Measurements from ENCODE around the gene CREB5.

CREB5 gene

GRCh38 chr7:28554802-28555471 lies 142.6 kb downstream of the CREB5 start:
- DNase-seq, result no peak

DNA sequence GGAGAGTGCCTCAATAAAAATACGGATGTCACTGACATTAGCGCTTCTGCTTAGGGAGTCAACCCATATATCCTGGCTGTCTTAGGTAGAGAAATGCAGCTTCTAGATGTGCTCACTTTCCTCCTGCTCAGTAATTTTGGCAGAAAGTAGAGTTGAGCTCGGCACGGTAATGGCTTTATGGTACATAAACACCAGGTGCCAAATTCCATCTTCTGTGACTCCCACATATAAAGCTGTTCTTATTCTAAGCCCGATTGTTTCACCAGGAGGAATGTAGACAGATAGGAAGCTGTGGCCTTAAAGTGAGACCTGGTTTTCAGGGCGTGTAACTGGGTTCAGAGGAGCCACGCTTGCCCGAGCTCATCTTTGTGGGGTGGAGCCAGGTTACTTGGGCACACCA lies 143.7 kb downstream of the CREB5 start:
- DNase-seq, result no peak

DNA sequence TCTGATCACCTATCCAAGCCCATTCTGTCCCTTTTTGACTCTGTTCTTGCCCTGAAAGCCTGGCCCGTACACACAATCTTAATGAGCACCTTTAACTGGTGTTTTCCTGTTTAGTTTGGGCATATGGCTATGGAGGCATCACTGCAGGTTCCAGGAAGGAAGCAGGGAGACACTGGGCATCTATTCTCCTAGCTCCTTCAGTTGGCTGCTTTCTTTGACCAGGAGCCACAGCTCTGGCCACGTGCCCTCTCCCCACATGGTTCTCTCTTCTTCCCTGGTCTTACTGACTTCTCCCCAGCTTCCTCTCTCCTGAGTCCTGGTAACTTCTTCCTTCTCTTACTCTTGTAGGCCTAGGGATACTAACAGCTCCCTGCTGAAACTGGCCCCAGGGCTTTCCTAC lies 144.4 kb downstream of the CREB5 start:
- DNase-seq, result no peak

GRCh38 chr7:28558236-28558635 lies 145.9 kb downstream of the CREB5 start:
- DNase-seq, result no peak

GRCh38 chr7:28560767-28561166 lies 148.4 kb downstream of the CREB5 start:
- DNase-seq, result no peak

DNA sequence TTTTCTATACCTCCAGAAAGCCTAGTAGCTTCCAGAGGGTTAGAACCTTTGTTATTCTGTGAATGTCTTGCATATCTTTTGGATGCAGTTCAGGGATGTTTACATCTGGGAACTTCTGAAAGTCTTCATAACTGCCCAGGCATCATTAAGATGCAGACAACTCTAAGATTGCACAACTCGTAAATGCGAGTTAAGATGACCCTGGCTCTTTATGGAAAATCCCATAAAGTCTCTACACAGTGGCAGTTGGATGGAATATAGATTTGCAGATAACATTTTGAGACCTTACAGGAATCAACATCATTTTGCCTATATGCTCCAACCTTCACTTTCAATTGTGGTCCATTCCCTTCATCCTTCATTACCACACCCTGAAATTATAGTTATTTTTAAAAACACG lies 151.7 kb downstream of the CREB5 start:
- DNase-seq, result no peak

GRCh38 chr7:28564755-28565374 lies 152.5 kb downstream of the CREB5 start:
- no peak for DNase-seq

DNA sequence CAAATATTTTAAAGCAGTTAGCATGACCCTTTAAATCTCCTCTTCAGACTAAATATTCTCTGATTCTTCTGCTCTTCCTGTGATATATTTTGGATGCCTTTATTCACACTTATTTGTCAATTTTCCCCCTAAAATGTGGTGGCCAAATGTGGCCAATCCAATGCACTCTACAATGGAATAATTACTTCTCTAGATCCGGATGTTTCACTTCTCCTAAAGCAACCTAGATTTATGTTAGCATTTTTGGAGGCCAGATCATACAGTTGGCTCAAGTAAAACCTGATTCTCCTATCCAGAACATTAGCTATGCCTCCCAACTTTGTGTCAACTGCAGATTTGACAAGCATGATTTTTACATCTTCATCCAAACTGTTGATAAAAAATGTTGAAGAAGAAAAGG lies 153.7 kb downstream of the CREB5 start:
- no peak for DNase-seq

- no peak for DNase-seq
Measured at GRCh38 chr7:28570113-28570969, 158.0 kb downstream of the CREB5 start.

- DNase-seq, result no peak
Measured at GRCh38 chr7:28570970-28571288, 158.6 kb downstream of the CREB5 start.

DNA sequence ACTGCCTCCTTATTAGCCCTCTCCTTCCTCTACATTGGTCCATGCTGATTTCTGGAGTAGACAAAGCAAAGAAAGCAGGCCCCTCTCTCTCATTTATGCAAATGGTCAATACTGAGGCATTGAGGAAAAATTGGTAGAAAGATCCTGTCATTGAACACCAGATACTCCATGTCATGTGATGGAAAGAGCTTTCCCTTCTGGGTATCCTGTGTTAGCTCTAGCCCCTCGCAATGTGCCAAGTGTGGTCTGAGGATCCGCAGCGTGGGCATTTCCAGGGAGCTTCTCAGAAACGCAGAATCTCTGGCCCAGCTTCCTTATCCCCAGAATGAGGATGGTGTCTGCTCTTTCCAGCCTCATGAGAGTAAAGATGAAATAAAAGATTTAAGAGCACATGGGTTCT lies 159.1 kb downstream of the CREB5 start:
- no peak for DNase-seq

DNA sequence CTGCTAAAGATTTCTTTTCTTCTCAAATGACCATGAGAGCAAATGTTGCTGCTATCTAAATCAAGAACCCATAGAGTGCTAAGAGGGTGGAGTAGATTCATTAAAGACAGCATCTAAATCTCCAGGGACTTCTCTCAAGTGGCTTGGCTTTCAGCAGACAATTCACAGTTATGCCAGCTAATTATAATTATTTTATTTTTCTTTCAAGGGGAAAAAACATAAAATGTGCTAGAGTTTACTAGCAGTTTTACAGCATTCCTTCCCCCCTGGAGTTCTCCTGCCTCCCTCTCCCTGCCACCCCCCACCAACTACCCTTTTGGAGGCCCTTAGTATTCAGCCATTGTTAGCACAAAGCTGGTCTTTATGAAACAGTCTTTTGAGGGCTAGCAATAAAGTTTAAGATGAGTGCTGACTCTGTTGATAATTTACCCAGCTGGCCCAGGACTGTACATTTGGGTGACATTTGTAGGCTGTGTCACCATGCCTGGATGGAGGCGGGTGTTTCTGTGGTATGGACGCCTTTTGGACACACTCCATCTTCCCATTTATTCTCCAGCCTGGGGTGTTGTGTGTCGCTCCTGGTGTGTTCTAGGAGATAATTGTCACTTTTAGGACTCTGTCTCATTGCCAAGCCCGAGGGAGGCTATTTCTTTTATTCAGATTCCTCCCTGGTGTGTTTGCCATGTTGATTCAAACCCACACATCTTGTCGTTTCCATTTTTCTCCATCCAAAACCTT lies 160.2 kb downstream of the CREB5 start:
- DNase-seq, result no peak

DNA sequence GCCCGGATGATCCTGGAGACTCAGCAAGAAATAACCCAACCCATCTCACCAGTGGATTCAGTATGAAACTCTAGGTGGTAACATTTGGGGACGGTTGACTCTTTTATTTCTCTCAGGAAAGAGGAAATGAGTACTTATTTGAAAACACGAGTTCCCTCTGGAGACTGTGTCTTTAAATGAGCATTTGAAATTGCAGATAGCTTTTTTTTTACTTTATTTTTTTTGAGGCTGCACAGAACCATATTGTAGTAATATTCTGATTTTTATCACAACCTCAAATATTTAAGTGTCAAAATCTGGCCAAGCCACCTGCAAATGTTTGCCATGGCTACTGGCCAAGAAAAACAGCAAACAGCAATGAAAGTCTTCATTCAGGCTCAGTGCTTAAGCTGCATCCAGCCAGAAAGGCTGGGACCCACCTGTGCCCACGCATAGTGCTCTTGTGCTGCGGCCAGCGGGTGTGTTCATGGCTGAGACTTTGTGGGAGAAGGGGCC lies 160.8 kb downstream of the CREB5 start:
- DNase-seq, result no peak

GRCh38 chr7:28573651-28574301 lies 161.5 kb downstream of the CREB5 start:
- no peak for DNase-seq

DNA sequence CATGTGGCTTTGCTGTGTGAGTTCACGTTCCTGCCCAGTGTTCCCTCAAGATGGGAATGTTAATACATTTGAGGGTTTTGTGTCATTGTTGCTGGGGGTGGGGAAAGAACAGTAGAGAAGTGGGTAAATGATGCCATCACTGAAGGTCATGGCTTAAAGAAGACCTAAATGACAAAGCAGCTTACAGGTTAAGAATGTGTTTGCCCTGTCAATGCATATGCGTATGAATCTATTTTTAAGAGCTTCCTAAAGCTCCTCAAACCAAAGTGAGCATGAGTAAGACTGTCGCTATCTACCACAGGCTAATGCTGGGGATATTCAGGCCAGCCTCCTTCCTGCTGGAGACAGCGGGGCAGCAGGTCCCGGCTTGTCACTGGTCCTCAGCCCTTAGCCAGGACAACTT lies 162.9 kb downstream of the CREB5 start:
- no peak for DNase-seq

- DNase-seq, result no peak
Measured at GRCh38 chr7:28576656-28577055, 164.3 kb downstream of the CREB5 start.

- DNase-seq, result no peak
Measured at GRCh38 chr7:28579571-28579970, 167.3 kb downstream of the CREB5 start.

DNA sequence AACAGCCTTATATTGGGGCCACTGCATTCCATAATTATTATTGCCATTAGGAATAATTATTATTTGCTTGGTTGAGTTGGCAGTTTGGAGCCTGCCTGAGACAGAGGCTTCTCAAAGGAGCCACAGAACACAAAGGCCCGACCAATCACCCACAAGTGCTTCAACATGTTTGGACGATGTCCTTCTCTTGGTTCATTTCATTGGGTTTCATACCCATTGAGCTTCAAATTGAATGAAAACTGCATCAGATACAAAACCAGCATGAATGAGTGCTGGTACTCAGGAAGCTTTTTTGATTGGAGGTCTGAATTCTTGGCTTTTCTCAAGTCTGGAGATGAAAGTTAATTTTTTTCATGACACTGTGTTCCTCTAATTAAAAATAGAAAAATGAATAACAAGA lies 168.3 kb downstream of the CREB5 start:
- DNase-seq, result no peak

GRCh38 chr7:28581351-28581750 lies 169.0 kb downstream of the CREB5 start:
- DNase-seq, result no peak

- DNase-seq, result no peak
Measured at GRCh38 chr7:28582226-28582625, 169.9 kb downstream of the CREB5 start.

DNA sequence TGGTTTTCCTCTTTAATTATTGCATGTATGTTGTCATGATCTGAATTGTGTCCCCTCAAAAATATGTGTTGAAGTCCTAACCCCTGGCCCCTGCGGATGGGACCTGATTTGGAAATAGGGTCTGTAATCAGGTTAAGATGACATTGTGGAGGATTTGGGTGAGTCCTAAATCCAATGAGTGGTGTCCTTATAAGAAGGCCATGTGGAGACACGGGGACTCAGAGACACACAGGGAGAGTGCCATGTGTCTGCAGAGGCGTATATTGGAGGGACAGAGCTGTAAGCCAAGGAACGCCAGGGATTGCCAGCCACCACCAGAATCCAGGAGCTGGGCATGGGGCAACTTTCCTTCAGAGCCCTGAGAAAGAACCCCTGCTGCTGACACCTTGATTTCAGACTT lies 171.9 kb downstream of the CREB5 start:
- DNase-seq, result no peak

DNA sequence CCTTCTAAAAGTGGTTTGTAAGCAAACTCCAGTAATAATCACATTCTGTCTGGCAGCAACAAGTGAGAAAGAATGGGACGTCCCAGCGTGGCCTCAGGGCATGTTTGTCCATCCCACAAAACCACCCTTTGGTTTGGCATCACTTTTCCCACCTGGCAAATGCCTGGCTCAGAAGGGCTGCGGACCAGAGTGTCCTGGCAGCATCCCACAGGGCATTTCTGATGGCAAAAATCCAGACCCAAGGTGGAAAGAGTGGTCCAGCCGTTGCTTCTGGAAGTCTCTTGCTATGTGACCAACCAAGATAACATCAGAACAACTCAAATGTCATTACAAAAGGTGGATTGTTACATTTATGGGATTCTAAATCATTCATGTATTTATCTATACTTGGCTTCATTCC lies 174.4 kb downstream of the CREB5 start:
- no peak for DNase-seq

DNA sequence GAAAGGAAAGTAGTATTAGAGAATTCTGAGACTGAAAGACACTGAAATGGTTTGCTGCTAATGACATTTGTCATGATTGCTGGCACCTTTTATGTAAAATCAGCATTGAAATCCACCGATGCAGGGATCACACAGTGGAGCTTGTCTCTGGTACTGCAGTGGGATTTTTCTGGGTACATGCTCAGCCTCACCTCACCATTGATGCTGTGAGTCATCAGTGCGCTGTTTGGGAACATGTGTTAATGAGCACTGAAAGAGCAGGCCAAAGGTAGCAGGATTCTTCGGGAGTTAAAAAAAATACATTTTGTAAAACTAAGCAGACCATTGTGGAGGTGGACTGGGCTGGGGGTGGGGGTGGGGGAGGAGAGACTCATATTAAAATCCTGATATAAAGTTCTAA lies 174.9 kb downstream of the CREB5 start:
- DNase-seq, result no peak
